GM06990 (cell line): ENCODE results near the gene ADGRG3.
A peak's percentile ranks its signal among the peaks of the same experiment; 100 is the strongest.
"Not testable (repeated sequence)": the region's sequence is repeated elsewhere in the genome, so short reads cannot be mapped to it uniquely, and the experiment has no call there.

Experiments
- DNase-seq: peaks from one replicate; pipeline ENCODE4 v3.0.0-alpha.2; 2011; ENCODE audit not compliant: insufficient read length; ENCODE audit errors: extremely low read depth
- H3K27me3 ChIP-seq: replicated peaks from 2 replicates; pipeline ENCODE4 v1.6.0; 2011; ENCODE audit warnings: low read length; ENCODE audit not compliant: control insufficient read depth, insufficient read depth
- H3K36me3 ChIP-seq: 2 replicates; pipeline ENCODE4 v1.5.1; 2011; ENCODE audit warnings: low read length; ENCODE audit not compliant: control insufficient read depth, insufficient read depth
- H3K4me3 ChIP-seq: replicated peaks from 2 replicates; pipeline ENCODE4 v1.5.1; 2011; ENCODE audit warnings: low read depth, mild to moderate bottlenecking, control low read depth, low read length
- CTCF ChIP-seq: IDR thresholded peaks from 2 replicates; pipeline ENCODE4 v1.5.1; 2011; ENCODE audit warnings: low read length, control low read depth, mild to moderate bottlenecking, inconsistent platforms; ENCODE audit not compliant: insufficient read depth, poor library complexity, severe bottlenecking

Gene ADGRG3

DNA sequence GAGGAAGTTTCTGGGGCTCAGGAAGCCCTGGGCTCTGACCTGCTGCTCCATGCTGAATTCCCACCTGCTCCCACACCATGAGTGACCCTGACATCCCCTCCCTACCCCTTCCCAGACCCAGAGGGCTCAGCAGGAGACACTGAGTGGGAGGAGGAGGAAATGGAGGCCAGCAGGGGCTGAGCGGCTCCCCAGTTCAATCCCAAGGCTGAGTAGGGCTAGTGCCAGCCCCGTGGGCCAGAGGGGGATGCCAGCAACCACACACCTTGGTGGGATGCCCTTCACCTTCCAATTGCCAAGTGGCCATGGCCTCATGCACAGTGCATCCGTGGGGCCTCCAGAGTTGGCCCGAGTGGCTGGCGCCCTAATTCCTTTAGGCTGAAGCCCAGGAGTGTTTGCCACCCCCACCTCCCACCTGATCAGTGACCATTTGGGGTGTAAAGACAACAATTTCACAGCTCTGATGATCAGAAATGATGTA lies 1.0 kb upstream of the ADGRG3 start:
- Histone ChIP-seq H3K27me3 (peaks cover 2% of the 10 kb centered on the region; the same call in 1 of the 2 replicates), H3K4me3 (no peak overlapping the region), H3K36me3 (no peaks in the 10 kb centered on the region)
- DNase-seq, result no peak
- TF ChIP-seq CTCF, result no peak

- peak; percentile 35 for TF ChIP-seq CTCF
- no peak for DNase-seq
- no peak overlapping the region for H3K4me3 ChIP-seq
- no peaks in the 10 kb centered on the region for H3K36me3 ChIP-seq
- peaks cover 2% of the 10 kb centered on the region; the same call in 1 of the 2 replicates for H3K27me3 ChIP-seq
Observed at GRCh38 chr16:57667526-57668262, 412 bp upstream of the ADGRG3 start.

DNA sequence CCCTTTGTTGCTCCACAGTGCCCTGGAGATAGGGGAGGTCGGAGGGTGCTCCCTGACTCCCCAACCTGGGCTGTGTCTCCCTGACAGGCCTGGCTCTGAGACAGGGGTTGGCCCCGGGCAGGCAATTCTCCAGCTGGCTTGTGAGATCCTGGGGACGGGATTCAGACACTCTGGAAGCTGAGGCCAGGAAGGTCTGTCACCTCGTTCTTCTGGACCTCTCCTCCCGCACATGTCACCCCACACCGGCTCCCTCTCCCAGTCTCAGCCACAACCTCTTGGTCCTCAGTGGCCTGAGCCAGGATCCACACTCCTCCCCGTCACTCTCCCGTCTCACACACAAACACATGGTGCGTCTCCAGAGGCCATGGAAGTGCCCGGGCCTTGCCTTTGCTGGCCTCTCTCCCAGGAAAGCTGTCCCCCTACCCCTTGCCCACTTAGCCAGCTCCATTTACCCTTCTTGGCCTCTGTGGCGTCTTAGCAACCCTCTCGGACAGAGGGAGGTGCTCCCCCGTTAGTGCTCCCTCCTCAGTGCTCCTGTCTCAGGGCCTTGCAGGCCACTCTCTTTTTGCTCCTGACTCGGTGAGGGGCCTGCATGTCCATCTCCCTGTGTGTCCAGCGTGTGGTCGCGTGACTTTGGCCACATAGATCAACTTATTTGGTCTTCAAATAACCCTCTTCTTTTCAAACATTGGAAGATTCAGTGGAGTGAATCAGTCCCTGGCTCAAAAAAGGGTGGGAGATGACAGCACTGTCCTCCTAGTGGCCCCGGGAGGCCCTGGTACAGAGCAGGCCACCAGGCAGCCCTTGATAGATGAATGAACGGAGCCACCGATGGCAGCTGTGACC lies 747 bp downstream of the ADGRG3 start:
- Histone ChIP-seq H3K36me3 (no peaks in the 10 kb centered on the region), H3K4me3 (no peak overlapping the region), H3K27me3 (peaks cover 6% of the 10 kb centered on the region; the same call in 1 of the 2 replicates)
- no peak for TF ChIP-seq CTCF
- DNase-seq, result no peak

- no peak for DNase-seq
- no peaks in the 10 kb centered on the region for H3K36me3 ChIP-seq
- no peak for TF ChIP-seq CTCF
- H3K4me3 ChIP-seq, result no peak overlapping the region
- peaks cover 6% of the 10 kb centered on the region; the same call in 1 of the 2 replicates for H3K27me3 ChIP-seq
Observed at GRCh38 chr16:57669476-57670162, 1.5 kb downstream of the ADGRG3 start.

- H3K4me3 ChIP-seq, result no peak overlapping the region
- TF ChIP-seq CTCF, result no peak
- DNase-seq, result no peak
Observed at GRCh38 chr16:57670196-57670595, 2.1 kb downstream of the ADGRG3 start.

DNA sequence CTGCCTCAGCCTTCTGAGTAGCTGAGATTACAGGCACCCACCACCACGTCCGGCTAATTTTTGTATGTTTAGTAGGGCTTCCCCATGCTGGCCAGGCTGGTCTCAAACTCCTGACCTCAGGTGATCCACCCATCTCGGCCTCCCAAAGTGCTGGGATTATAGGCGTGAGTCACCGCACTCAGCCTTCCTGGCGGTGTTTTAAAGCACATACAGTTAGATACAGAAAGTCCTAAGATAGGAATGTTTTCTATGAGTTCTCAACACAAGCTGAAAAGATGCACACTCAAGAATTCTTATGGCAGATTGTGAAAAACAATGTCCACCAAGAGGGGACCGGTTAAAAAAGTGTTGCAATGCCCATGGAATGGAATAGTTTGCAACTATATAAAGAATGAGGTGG lies 3.3 kb downstream of the ADGRG3 start:
- H3K36me3 ChIP-seq, H3K4me3 ChIP-seq, DNase-seq, H3K27me3 ChIP-seq: not testable (repeated sequence)

More at GRCh38 chr16:57670196-57670595, 2.1 kb downstream of the ADGRG3 start:
- H3K36me3 ChIP-seq, result no peaks in the 10 kb centered on the region
- peaks cover 6% of the 10 kb centered on the region; the same call in 1 of the 2 replicates for H3K27me3 ChIP-seq
